ENCODE measurements around the gene EXOC1. TPM values are rescaled to one million over a fixed set of nuclear protein-coding genes. Genes with fewer than 3 reads are reported as not detected.

Gene EXOC1
- total RNA-seq, 2 donors from 2014 or later = 24.8 to 39.4 TPM

DNA sequence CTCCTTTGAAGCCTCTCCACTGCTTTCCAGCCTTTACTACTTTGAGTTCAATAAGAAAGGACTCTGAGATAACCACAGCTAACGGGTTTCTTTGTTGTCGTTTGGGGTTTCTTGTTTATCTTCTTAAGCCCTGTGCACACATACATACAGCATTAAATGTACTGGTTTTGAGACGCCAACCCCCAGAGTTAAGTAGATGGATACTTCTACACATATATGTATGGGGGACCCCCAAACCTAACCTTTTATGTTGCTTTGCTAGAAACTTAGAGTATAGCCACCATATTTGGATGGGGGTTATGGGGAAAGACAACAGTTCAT lies 96.0 kb downstream of the EXOC1 start:
- peak overlapping the region; percentile 78 to 85 for H3K27ac ChIP-seq
- no peaks in the 10 kb centered on the region for H3K27me3 ChIP-seq (replicated peaks; ENCODE audit: insufficient read depth)
- TF ChIP-seq POLR2AphosphoS5 (IDR thresholded peaks at IDR 0.05) (no peak), POLR2A (IDR thresholded peaks at IDR 0.05) (no peak)
- TF ChIP-seq, protein P1, sequence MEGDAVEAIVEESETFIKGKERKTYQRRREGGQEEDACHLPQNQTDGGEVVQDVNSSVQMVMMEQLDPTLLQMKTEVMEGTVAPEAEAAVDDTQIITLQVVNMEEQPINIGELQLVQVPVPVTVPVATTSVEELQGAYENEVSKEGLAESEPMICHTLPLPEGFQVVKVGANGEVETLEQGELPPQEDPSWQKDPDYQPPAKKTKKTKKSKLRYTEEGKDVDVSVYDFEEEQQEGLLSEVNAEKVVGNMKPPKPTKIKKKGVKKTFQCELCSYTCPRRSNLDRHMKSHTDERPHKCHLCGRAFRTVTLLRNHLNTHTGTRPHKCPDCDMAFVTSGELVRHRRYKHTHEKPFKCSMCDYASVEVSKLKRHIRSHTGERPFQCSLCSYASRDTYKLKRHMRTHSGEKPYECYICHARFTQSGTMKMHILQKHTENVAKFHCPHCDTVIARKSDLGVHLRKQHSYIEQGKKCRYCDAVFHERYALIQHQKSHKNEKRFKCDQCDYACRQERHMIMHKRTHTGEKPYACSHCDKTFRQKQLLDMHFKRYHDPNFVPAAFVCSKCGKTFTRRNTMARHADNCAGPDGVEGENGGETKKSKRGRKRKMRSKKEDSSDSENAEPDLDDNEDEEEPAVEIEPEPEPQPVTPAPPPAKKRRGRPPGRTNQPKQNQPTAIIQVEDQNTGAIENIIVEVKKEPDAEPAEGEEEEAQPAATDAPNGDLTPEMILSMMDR (IDR thresholded peaks at IDR 0.05) = no peak
- DNase-seq (ENCODE audit: low spot score) = peak; percentile 4
- no peaks in the 10 kb centered on the region for H3K4me1 ChIP-seq (replicated peaks)
- no peaks in the 10 kb centered on the region for H3K9me3 ChIP-seq
- peak overlapping the region; percentile 67 to 80 for H3K4me3 ChIP-seq
- no peaks in the 10 kb centered on the region for H3K36me3 ChIP-seq
- intact Hi-C loops (cut with DNase I) = no loop called here
- WGBS = 4% methylated on average over 3 of the region's 3 CpGs

DNA sequence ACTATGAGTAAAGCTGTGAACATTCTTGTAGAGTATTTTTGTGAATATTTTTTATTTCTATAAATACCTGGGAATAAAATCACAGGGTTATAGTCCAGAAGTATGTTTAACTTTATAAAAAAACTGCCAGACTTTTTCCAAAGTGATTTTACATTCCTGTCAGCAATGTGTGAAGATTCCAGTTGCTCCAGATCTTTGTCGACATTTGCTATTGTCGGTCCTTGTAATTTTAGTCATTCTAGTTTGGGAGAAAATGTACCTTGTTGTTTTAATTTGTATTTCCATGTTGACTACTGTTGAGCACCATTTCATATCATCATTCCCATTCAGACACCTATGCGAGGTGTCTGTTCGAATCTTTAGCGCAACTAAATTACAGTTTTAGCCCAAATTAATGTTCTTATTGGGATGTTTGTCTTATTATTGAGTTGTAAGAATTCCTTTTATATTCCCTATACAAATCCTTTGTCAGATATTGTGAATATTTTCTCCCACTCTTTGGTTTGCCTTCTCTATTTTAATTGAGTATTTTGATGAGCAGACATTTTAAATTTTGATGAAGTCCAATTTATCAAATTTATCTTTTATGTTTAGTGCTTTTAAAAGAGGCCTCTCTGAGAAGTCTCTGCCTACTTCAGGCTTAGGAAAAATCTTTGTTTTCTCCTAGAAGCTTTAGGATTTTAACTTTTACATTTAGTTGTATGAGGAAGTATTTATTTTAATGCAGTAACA lies 97.9 kb downstream of the EXOC1 start:
- Histone ChIP-seq H3K36me3 (no peaks in the 10 kb centered on the region), H3K9me3 (no peaks in the 10 kb centered on the region), H3K4me1 (replicated peaks) (no peaks in the 10 kb centered on the region), H3K27ac (no peak overlapping the region), H3K4me3 (no peak overlapping the region), H3K27me3 (replicated peaks; ENCODE audit: insufficient read depth) (no peaks in the 10 kb centered on the region)
- 95% methylated on average over 5 of the region's 5 CpGs for WGBS
- intact Hi-C loops (cut with DNase I) = no loop called here
- no peak for DNase-seq (ENCODE audit: low spot score)
- no peak for TF ChIP-seq POLR2A (IDR thresholded peaks at IDR 0.05)

Small RNA genes within 50 kb of the gene (small RNA-seq; reads per million reads assigned to genes)
- 0 reads per million in 2 donors for gene RNU6-652P

Other genes with a start within 250 kb of the EXOC1 start
- gene NMU, start 217.3 kb upstream of the EXOC1 start, total RNA-seq = 1 to 10 TPM in 1 of 2 donors, not detected in 1; 2.5 TPM
- gene EXOC1L, start 33.9 kb upstream of the EXOC1 start, total RNA-seq = not detected
- gene CEP135, start 95.3 kb downstream of the EXOC1 start, total RNA-seq = 1 to 10 TPM; 3.3 to 7.1 TPM

Data from prostate gland (tissue), 2 donors.